Subcutaneous abdominal adipose tissue (tissue), 5 donors: ENCODE data around the gene FILIP1L.

Source experiments
- H3K27ac ChIP-seq: one replicate; pipeline ENCODE4 v1.7.0; 2013; ENCODE audit warnings: low read depth, mild to moderate bottlenecking, inconsistent platforms, low read length, moderate library complexity
- H3K27me3 ChIP-seq, 5 donors: one replicate each; pipeline ENCODE4 v1.7.0; 2013; ENCODE audit warnings: low read length in 5 of 5, inconsistent platforms in 1 of 5; ENCODE audit not compliant: control insufficient read depth in 5 of 5, insufficient read depth in 4 of 5
- H3K36me3 ChIP-seq, 5 donors: one replicate each; pipeline ENCODE4 v1.7.0; 2013; ENCODE audit warnings: low read length in 5 of 5; ENCODE audit not compliant: control insufficient read depth in 5 of 5, insufficient read depth in 5 of 5
- H3K4me1 ChIP-seq, 5 donors: one replicate each; pipeline ENCODE4 v1.7.0; 2013; ENCODE audit warnings: low read length in 5 of 5, mild to moderate bottlenecking in 3 of 5, moderate library complexity in 1 of 5; ENCODE audit not compliant: control insufficient read depth in 5 of 5, insufficient read depth in 5 of 5
- H3K4me3 ChIP-seq, 5 donors: one replicate each; pipeline ENCODE4 v1.7.0; 2013; ENCODE audit warnings: low read length in 5 of 5, low read depth in 1 of 5
- H3K9ac ChIP-seq, 5 donors: one replicate each; pipeline ENCODE4 v1.7.0; 2013; ENCODE audit warnings: low read length in 5 of 5, mild to moderate bottlenecking in 4 of 5, moderate library complexity in 3 of 5
- H3K9me3 ChIP-seq, 5 donors: one replicate each; pipeline ENCODE4 v1.7.0; 2013; ENCODE audit warnings: low read length in 5 of 5; ENCODE audit not compliant: control insufficient read depth in 5 of 5
- donor health status: healthy.
- donor health status: healthy.
- donor health status: healthy.
- donor health status: healthy.
- donor health status: healthy.

The FILIP1L gene

DNA sequence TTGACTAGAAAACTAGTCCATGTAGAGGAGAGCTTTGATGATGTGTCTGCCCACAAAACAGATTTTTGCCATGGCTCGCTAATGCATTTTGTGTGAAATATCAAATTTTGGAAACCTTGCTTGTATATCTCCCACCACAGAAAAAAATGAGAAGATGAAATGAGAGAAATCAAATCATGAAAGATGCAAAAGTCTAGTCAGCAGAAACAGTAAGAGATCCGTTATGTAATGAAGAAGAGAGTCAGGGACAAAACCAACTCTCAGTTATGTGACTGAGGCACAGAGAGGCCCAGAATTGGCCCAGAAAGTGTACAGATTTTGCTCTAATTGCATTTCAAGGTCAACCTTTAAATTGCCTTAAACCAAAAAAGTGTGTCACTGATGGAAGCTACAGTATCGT, 107.0 kb downstream of the FILIP1L start:
- Histone ChIP-seq H3K27me3 (no peaks in the 10 kb centered on the region), H3K4me3 (no peak overlapping the region)

DNA sequence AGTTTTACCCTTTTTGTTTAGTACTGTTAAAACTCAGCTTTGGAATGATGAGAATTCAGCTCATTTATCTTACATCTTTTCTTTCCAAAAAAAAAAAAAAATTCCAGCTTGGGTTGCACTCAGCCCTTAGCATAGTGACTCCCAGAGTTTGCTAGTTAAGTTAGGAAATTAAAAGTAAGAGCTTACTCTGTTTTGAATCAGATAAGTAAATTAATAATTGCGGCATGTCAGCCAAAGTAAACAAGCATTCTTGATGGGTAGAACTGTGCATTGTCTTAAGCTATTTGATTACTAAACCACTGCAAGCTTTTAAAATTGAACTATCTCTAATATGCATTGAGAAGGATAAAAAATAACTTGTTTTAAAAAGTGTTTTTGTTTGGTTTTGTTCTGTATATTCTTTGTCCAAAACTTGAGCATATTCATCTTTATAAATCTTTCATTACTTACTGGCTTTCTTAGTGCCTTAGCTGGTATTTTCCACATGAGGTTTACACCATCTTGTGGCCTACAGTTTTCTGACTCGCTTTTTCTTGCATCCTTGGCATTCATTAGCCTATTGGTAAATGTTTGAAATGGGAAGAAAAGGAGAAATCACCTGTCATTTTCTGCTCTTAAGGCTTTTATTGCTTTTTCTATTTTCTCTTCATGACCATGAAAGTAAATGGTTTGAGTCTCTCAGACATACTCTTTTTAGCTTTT, 107.6 kb downstream of the FILIP1L start:
- Histone ChIP-seq H3K36me3 (no peaks in the 10 kb centered on the region), H3K27me3 (no peaks in the 10 kb centered on the region), H3K4me1 (peaks cover 0 to 43% (median 17%) of the 10 kb centered on the region in 5 donors), H3K4me3 (no peak overlapping the region), H3K9me3 (no peaks in the 10 kb centered on the region), H3K9ac (no peak overlapping the region), H3K27ac (peak overlapping the region; percentile 52)

More for the DNA sequence above, 107.0 kb downstream of the FILIP1L start:
- no peak overlapping the region for H3K27ac ChIP-seq
- H3K36me3 ChIP-seq, result no peaks in the 10 kb centered on the region
- H3K4me1 ChIP-seq, result peaks cover 0 to 43% (median 17%) of the 10 kb centered on the region in 5 donors
- no peaks in the 10 kb centered on the region for H3K9me3 ChIP-seq
- H3K9ac ChIP-seq, result no peak overlapping the region

DNA sequence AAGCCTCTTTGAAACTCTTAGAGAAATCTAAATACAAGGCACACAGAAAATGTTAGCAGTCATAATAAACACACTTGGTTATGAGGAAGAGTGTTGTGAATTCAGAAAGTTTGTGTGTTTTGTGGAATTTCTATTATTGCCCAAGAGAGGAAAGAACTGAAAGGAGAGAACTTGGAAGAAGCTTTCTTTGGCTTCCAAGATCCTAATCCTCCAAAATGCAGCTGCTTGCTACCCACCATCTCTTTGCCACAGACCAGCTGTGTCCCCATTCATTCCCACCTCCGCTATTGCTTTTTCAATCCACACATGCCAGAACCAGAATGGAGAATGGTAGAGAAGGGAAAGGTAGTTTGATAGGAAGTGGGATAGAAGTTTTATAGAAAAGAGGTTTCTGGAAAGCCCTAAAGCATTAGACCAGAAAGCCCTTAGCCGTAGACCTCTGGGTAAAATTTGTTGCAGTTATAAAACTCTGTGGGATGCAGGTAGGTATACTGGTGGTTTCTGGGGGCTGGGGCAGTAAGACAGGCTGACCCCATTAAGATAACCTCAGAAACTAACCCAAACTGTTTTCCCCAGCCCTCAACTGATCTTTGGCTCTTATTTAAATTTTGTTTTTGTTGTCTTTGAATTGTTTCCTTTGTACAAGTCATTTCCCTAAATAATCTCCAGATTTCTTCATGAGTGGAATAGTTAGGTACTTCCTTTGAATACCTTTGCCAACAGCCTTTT, 108.5 kb downstream of the FILIP1L start:
- Histone ChIP-seq H3K27ac (peak overlapping the region; percentile 52), H3K4me1 (peaks cover 0 to 43% (median 17%) of the 10 kb centered on the region in 5 donors), H3K9me3 (no peaks in the 10 kb centered on the region), H3K36me3 (no peaks in the 10 kb centered on the region), H3K27me3 (no peaks in the 10 kb centered on the region), H3K4me3 (no peak overlapping the region), H3K9ac (no peak overlapping the region)

DNA sequence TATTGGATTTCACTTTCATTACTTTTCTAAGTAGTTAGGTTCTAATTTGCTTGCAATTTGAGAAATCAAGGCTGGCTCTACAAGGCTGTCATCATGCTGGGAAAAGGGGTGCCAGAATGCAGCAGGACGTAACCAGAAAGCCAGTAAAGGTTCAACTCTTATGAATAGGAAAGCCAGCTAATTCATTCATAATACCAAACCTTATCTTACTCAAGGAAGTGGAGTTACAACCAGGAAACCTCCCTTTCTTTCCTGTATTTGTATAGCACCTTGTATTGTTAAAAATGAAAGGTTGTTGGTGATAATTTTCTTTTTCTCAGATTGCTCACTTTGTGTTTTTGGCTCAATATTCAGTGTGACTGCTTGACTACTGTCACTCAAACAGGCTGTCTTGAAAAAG, 109.4 kb downstream of the FILIP1L start:
- peaks cover 0 to 40% (median 17%) of the 10 kb centered on the region in 5 donors for H3K4me1 ChIP-seq
- no peak overlapping the region for H3K27ac ChIP-seq

DNA sequence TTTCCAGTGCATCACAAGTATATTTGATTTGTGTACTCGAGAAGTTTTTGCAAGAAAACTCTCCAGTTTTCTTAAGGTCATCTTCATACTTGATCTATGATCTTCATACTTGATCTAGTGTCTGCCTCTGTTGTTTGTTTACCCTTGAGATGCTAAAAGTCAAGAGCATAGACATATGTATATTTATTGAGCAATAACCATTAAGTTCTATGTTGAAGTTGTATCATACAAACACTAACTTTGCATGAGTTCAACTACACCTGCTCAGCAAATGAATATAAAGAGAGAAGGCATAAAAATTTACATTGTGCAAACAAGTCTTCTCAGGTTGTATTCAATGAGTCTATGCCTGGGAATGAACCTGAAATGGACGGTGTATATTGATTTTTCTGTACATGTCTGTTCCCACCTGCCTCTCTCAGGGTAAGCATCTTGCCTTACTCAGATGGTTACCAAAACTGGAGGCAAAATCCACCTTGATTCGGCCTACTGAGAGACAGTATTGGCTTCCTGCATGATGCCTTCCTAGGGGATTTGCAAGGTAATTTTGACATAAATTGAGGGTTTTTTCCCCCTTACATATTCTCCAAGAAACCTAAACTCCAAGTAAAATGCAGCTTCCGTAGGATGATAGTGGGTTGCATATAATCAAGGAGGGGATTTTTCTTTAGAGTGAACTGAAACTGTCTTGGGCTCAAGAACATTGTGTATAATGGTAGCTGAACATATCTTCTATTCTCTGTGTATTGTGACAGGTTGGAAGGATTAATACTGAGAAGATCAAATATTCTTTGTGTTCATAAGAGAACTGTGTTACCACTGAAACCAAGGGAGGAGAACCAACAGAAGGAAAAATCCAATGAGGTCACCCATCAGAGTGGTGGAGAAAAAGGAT, 110.4 kb downstream of the FILIP1L start:
- H3K9me3 ChIP-seq, result no peaks in the 10 kb centered on the region
- H3K27ac ChIP-seq, result no peak overlapping the region
- no peak overlapping the region for H3K4me3 ChIP-seq
- no peak overlapping the region for H3K9ac ChIP-seq
- no peaks in the 10 kb centered on the region for H3K36me3 ChIP-seq
- H3K4me1 ChIP-seq, result peaks cover 0 to 36% (median 17%) of the 10 kb centered on the region in 5 donors
- H3K27me3 ChIP-seq, result no peaks in the 10 kb centered on the region

More for the DNA sequence above, 109.4 kb downstream of the FILIP1L start:
- Histone ChIP-seq H3K4me3 (no peak overlapping the region), H3K36me3 (no peaks in the 10 kb centered on the region), H3K9me3 (no peaks in the 10 kb centered on the region), H3K9ac (no peak overlapping the region), H3K27me3 (no peaks in the 10 kb centered on the region)

DNA sequence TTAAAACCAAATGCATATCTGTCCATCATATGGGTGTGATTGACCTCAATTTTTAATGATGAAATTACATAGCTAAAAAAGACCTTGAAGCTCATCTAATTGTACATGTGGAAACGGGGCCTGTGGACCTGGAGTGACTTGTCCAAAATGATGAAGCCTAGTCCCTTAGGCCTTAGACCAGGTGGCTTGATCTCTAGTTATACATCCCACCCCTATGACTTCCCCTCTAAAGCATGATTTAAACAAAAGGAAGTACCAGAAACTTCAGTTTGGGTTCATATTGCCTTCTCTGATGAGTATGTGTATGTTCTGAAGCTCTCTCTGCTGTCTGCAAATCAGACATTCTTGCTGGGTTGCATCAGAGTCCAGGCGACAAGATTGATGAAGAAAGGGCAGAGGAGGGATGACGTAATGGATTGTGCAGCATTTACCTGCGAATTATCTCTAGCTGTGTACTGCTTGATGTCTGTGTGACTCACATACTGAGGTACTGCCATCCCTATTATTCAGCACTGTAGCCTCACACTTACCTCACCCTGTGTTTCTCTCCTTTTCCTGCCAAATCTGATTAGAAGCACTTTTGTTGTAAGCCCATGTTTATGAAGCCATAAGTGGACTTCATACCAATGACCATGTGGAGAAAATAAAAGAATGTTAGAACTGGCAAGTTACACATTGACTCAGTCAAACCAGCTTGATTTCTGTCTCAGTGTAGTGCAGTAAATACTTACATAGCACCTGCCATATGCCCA, 111.5 kb downstream of the FILIP1L start:
- no peak overlapping the region for H3K27ac ChIP-seq
- H3K36me3 ChIP-seq, result no peaks in the 10 kb centered on the region
- H3K9ac ChIP-seq, result no peak overlapping the region
- peaks cover 0 to 27% (median 17%) of the 10 kb centered on the region in 5 donors for H3K4me1 ChIP-seq
- H3K9me3 ChIP-seq, result no peaks in the 10 kb centered on the region
- H3K27me3 ChIP-seq, result no peaks in the 10 kb centered on the region
- H3K4me3 ChIP-seq, result no peak overlapping the region

DNA sequence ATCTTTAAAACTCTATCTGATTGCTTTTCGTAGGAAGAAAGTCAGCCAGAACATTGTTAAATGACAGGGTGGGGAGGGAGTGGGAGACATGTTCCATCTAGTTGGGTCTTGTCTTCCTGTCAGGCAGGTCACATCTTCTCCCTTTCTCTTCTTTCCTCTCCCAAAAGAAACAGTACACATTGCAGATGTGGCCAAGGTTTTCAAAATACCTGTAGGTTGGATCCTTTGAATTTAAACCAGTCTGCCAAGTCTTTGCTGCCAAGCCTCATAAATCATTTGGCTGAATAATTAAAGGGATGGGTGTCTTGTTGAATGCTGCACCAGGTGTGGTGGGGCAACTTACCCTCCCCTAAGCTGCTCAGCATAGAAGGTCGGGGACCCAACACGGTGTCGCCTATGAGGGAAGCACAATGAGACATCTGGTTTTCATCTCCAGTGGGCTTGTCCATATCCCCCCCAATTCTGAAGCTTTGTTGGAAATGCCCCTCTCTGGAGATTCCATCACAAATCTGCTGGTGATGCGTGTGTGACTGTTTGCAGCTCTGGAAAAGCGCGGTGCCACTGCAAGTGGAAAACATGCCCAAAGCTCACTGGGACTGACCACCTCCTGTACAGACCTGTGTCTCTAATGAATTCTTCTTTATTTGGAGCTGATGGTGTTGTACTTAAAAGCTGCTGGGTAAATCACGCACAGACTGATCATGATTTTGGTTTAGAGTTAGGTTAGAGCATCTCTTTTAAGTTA, 112.6 kb downstream of the FILIP1L start:
- H3K9me3 ChIP-seq, result no peaks in the 10 kb centered on the region
- H3K4me1 ChIP-seq, result peaks cover 0 to 18% (median 12%) of the 10 kb centered on the region in 5 donors
- H3K9ac ChIP-seq, result no peak overlapping the region
- no peaks in the 10 kb centered on the region for H3K36me3 ChIP-seq
- H3K4me3 ChIP-seq, result no peak overlapping the region
- H3K27ac ChIP-seq, result no peak overlapping the region
- H3K27me3 ChIP-seq, result no peaks in the 10 kb centered on the region

DNA sequence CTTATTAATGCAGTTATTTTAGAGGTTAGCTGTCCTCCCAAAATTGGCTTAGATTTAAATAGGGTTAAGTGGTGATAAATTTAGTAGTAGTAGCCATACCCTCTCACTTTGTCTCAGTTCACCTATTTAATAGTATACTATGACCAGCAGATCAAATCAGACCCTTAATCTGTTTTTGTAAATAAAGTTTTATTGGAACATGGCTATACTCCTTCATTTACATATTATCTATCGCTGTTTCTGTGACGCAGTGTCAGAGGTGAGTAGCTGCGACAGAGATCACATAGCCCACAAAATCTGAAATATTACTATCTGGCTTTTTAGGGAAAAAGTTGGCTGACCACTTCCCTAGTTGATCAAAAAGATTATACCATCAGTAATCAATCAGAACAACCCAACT, 113.2 kb downstream of the FILIP1L start:
- no peak overlapping the region for H3K9ac ChIP-seq
- H3K36me3 ChIP-seq, result no peaks in the 10 kb centered on the region
- H3K9me3 ChIP-seq, result no peaks in the 10 kb centered on the region
- peaks cover 0 to 12% (median 7%) of the 10 kb centered on the region in 5 donors for H3K4me1 ChIP-seq
- no peaks in the 10 kb centered on the region for H3K27me3 ChIP-seq
- H3K27ac ChIP-seq, result no peak overlapping the region
- H3K4me3 ChIP-seq, result no peak overlapping the region

DNA sequence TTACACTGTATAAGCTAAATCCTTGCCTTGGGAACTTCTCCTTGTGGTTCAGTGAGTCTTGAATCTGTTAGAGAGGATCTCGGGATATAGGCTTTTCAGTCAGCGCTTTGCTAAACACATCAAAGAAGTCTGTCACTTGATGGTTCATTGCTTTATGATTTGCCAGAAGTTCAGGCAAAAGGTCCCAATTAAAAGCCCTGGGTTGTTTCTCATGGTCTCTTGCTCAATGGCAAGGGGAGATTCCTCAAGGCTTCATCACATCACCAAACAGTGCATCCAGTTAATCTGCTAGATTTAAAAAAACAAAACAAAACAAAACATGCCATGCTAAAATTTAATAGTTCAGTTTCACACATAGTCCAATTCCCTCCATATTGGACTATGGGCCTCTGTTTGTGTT, 114.8 kb downstream of the FILIP1L start:
- Histone ChIP-seq H3K27me3 (no peaks in the 10 kb centered on the region), H3K4me1 (peaks cover 0 to 3% (median 0%) of the 10 kb centered on the region in 5 donors), H3K36me3 (no peaks in the 10 kb centered on the region)

More for the DNA sequence above, 114.8 kb downstream of the FILIP1L start:
- Histone ChIP-seq H3K9me3 (peaks cover 0 to 4% (median 0%) of the 10 kb centered on the region in 5 donors), H3K4me3 (no peak overlapping the region), H3K27ac (no peak overlapping the region), H3K9ac (no peak overlapping the region)
